ENCODE measurements around the gene MSH3. TPM values are rescaled to one million over a fixed set of nuclear protein-coding genes. Genes with fewer than 3 reads are reported as not detected.

The MSH3 gene
- polyA plus RNA-seq, 1 of the 3 experiments (the other 2 are of a cell fraction): 3.5 TPM

- no peak overlapping the region for H3K27ac ChIP-seq (ENCODE audit: low read depth in 2 of 2, low read length in 1 of 2)
- H3K9me3 ChIP-seq: no peaks in the 10 kb centered on the region
- H3K9me2 ChIP-seq: no peaks in the 10 kb centered on the region
- peaks cover 5 to 12% of the 10 kb centered on the region in 2 experiments for H3K36me3 ChIP-seq (replicated peaks in 1 of 2; ENCODE audit: control insufficient read depth in 1 of 2, insufficient read depth in 2 of 2, low read length in 1 of 2)
- H3K4me1 ChIP-seq (ENCODE audit: control insufficient read depth in 1 of 2, insufficient read depth in 2 of 2, low read depth in 1 of 2, low read length in 1 of 2): no peaks in the 10 kb centered on the region
- H3K27me3 ChIP-seq (ENCODE audit: insufficient read depth): no peaks in the 10 kb centered on the region
- 90% methylated on average over 4 of the region's 4 CpGs for WGBS (ENCODE audit: low lambda C conversion rate)
- no peak overlapping the region for H2AFZ ChIP-seq (ENCODE audit: low read depth)
- H3K4me3 ChIP-seq (ENCODE audit: low read depth in 2 of 2, low read length in 1 of 2): no peak overlapping the region
- ChIA-PET POLR2A (no interaction called here), CTCF (interaction anchor here (1.1 to 4.4 kb wide), 6 partner anchors 9 to 610 kb away, joined by 3 to 22 read pairs (median 6); no protein-coding TSS in a partner anchor)
- DNase-seq: no peak
- no peaks in the 10 kb centered on the region for H4K20me1 ChIP-seq (ENCODE audit: insufficient read depth)
- TF ChIP-seq TCF12 (IDR thresholded peaks at IDR 0.05): no peak
- TF ChIP-seq ZBTB33 (IDR thresholded peaks at IDR 0.05; ENCODE audit: borderline replicate concordance, low read depth): no peak
- no peak for TF ChIP-seq NFIC (IDR thresholded peaks at IDR 0.05; ENCODE audit: borderline replicate concordance)
- no peak for TF ChIP-seq NRF1 (IDR thresholded peaks at IDR 0.05; ENCODE audit: low read depth, low read length)
- TF ChIP-seq EP300 (IDR thresholded peaks at IDR 0.05; ENCODE audit: borderline replicate concordance in 1 of 2, low read depth in 1 of 2, low read length in 1 of 2): no peak
- no peak for TF ChIP-seq GABPA (IDR thresholded peaks at IDR 0.05; ENCODE audit: low read depth)
- TF ChIP-seq MEF2A (IDR thresholded peaks at IDR 0.05; ENCODE audit: borderline replicate concordance, low read depth): no peak
- H3K79me2 ChIP-seq (ENCODE audit: insufficient read depth): peaks cover 8% of the 10 kb centered on the region; the same call in 1 of the 2 replicates
- peaks cover 6% of the 10 kb centered on the region for H3F3A ChIP-seq (replicated peaks; ENCODE audit: insufficient read depth)
- no peak overlapping the region for H3K9ac ChIP-seq
- no peak overlapping the region for H3K4me2 ChIP-seq
These were observed 34.4 kb downstream of the MSH3 start for GRCh38 chr5:80688648-80689420.

GRCh38 chr5:80689627-80690026, 35.2 kb downstream of the MSH3 start:
- WGBS (ENCODE audit: low lambda C conversion rate): 80% methylated on average over 4 of the region's 4 CpGs
- no peaks in the 10 kb centered on the region for H3K4me1 ChIP-seq (ENCODE audit: control insufficient read depth in 1 of 2, insufficient read depth in 2 of 2, low read depth in 1 of 2, low read length in 1 of 2)
- H3K4me3 ChIP-seq (ENCODE audit: low read depth in 2 of 2, low read length in 1 of 2): no peak overlapping the region
- H3K9me3 ChIP-seq: no peaks in the 10 kb centered on the region
- no peak overlapping the region for H3K9ac ChIP-seq
- peaks cover 4 to 5% of the 10 kb centered on the region in 2 experiments for H3K36me3 ChIP-seq (replicated peaks in 1 of 2; ENCODE audit: control insufficient read depth in 1 of 2, insufficient read depth in 2 of 2, low read length in 1 of 2)
- no peak overlapping the region for H3K4me2 ChIP-seq
- ChIA-PET POLR2A (no interaction called here), CTCF (interaction anchor here (1.6 to 3.5 kb wide), 2 partner anchors 17 to 505 kb away, joined by 4 to 22 read pairs; no protein-coding TSS in a partner anchor)
- H2AFZ ChIP-seq (ENCODE audit: low read depth): no peak overlapping the region
- no peak for DNase-seq
- no peak overlapping the region for H3K27ac ChIP-seq (ENCODE audit: low read depth in 2 of 2, low read length in 1 of 2)
- H3K79me2 ChIP-seq (ENCODE audit: insufficient read depth): peaks cover 8% of the 10 kb centered on the region; the same call in 1 of the 2 replicates
- H3K9me2 ChIP-seq: no peaks in the 10 kb centered on the region
- no peaks in the 10 kb centered on the region for H3K27me3 ChIP-seq (ENCODE audit: insufficient read depth)
- TF ChIP-seq EP300 (IDR thresholded peaks at IDR 0.05; ENCODE audit: borderline replicate concordance in 1 of 2, low read depth in 1 of 2, low read length in 1 of 2) (no peak), SMC3 (IDR thresholded peaks at IDR 0.05; ENCODE audit: low read depth, low read length) (no peak), CTCF (IDR thresholded peaks at IDR 0.05) (no peak), GABPA (IDR thresholded peaks at IDR 0.05; ENCODE audit: low read depth) (no peak), NRF1 (IDR thresholded peaks at IDR 0.05; ENCODE audit: low read depth, low read length) (no peak), FOSL2 (IDR thresholded peaks at IDR 0.05; ENCODE audit: borderline replicate concordance, low read depth) (no peak), RAD21 (IDR thresholded peaks at IDR 0.05; ENCODE audit: low read length) (no peak), CHD2 (IDR thresholded peaks at IDR 0.05; ENCODE audit: low read length, partially characterized antibody) (no peak)
- H4K20me1 ChIP-seq (ENCODE audit: insufficient read depth): no peaks in the 10 kb centered on the region
- H3F3A ChIP-seq (replicated peaks; ENCODE audit: insufficient read depth): peaks cover 6% of the 10 kb centered on the region
